Osteocyte (in vitro differentiated cells): ENCODE data around the gene GLIS1. TPM values are rescaled to one million over a fixed set of nuclear protein-coding genes. Genes with fewer than 3 reads are reported as not detected.
A peak's percentile ranks its signal among the peaks of the same experiment; 100 is the strongest.

Experiments used
- DNase-seq: peaks from one replicate; pipeline ENCODE4 v3.0.0; 2021; ENCODE audit warnings: mixed read lengths; ENCODE audit not compliant: unreplicated experiment; ENCODE audit errors: extremely low spot score
- H3K27ac Mint-ChIP-seq: one replicate; pipeline ENCODE4 v1.8.0; 2021; ENCODE audit warnings: mild to moderate bottlenecking, mixed read lengths; ENCODE audit not compliant: unreplicated experiment
- H3K27me3 Mint-ChIP-seq: one replicate; pipeline ENCODE4 v1.8.0; 2021; ENCODE audit warnings: mixed read lengths; ENCODE audit not compliant: unreplicated experiment
- H3K36me3 Mint-ChIP-seq: one replicate; pipeline ENCODE4 v1.8.0; 2021; ENCODE audit warnings: mixed read lengths; ENCODE audit not compliant: unreplicated experiment
- H3K4me1 Mint-ChIP-seq: one replicate; pipeline ENCODE4 v1.8.0; 2021; ENCODE audit warnings: mixed read lengths; ENCODE audit not compliant: unreplicated experiment
- H3K4me3 Mint-ChIP-seq: one replicate; pipeline ENCODE4 v1.8.0; 2021; ENCODE audit warnings: mild to moderate bottlenecking, moderate library complexity, mixed read lengths; ENCODE audit not compliant: unreplicated experiment
- H3K9me3 Mint-ChIP-seq: one replicate; pipeline ENCODE4 v1.8.0; 2021; ENCODE audit warnings: mixed read lengths; ENCODE audit not compliant: unreplicated experiment
- total RNA-seq: library from RNA; stranded (reverse); gene quantifications from 2 replicates; pipeline ENCODE4 v1.2.1, GENCODE V29; 2021
- TF ChIP-seq, protein P1 (sequence below): fragments of 200-600 bp; sonication (generic); IDR thresholded peaks from 2 replicates; pipeline ENCODE4 v1.5.0; 2021; ENCODE audit warnings: antibody characterized with exemption, mild to moderate bottlenecking, moderate library complexity

Gene GLIS1
- total RNA-seq, 1 donor from 2014 or later, result 38.3 TPM

DNA sequence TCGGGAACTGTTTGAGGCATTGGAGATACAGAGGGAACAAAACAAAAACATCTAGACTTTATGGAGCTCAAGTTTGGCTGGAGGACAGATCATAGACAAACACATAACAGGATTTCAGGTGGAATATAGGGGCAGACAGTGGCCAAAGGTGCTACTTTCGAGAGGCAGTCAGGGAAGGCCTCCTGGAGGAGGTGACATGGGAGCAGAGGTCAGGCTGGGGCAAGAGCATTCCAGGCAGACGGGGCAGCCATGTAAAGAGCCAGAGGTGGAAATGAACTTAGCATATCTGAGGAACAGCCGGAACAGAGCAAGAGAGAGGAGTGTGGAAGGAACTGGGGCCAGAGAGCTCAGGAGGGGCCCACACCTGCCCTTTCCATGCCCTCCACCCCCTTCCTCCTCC, 157.5 kb downstream of the GLIS1 start:
- TF ChIP-seq, protein P1, sequence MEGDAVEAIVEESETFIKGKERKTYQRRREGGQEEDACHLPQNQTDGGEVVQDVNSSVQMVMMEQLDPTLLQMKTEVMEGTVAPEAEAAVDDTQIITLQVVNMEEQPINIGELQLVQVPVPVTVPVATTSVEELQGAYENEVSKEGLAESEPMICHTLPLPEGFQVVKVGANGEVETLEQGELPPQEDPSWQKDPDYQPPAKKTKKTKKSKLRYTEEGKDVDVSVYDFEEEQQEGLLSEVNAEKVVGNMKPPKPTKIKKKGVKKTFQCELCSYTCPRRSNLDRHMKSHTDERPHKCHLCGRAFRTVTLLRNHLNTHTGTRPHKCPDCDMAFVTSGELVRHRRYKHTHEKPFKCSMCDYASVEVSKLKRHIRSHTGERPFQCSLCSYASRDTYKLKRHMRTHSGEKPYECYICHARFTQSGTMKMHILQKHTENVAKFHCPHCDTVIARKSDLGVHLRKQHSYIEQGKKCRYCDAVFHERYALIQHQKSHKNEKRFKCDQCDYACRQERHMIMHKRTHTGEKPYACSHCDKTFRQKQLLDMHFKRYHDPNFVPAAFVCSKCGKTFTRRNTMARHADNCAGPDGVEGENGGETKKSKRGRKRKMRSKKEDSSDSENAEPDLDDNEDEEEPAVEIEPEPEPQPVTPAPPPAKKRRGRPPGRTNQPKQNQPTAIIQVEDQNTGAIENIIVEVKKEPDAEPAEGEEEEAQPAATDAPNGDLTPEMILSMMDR, result no peak

DNA sequence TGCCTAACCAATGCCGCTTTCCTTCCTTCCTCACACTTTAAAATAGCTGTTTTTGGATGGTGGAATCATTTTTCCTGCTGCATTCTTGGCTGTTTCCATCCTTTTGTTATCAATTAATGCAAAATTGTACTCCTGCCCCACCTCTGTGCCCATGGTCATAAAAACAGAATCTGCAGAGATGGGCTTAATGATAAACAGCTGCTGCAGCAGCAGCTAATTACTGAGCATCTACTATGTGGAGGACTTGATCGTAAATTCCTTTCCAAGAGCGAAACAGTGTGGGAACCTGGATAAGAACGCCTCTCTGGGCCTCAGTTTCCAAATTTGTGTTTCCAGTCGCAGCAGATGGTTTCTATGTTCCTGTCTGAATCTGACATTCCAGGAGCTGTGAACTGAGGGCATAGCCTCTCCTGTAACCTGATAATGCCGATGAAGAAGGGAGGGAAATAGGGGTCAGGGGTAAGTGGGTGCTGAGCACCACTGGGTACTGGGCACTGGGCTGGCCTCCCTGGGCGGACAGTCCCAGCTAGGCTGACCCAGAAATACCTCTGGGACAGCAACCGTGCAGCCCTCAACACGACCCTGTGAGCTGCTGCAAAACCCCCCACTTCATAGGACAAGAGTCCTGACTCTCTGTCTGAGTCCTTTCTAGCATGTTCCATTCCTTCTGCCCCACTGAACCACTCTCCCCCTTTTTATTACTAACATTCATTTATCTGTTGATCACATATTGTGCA, 158.1 kb downstream of the GLIS1 start:
- peaks cover 31% of the 10 kb centered on the region for H3K4me1 Mint-ChIP-seq
- H3K27me3 Mint-ChIP-seq, result no peaks in the 10 kb centered on the region
- TF ChIP-seq, protein P1, result no peak
- H3K27ac Mint-ChIP-seq, result peak overlapping the region; percentile 24
- no peak for DNase-seq
- peaks cover 14% of the 10 kb centered on the region for H3K36me3 Mint-ChIP-seq
- H3K4me3 Mint-ChIP-seq, result no peak overlapping the region
- no peaks in the 10 kb centered on the region for H3K9me3 Mint-ChIP-seq

More for the DNA sequence above, 157.5 kb downstream of the GLIS1 start:
- Mint-ChIP-seq H3K9me3 (no peaks in the 10 kb centered on the region), H3K4me1 (peaks cover 26% of the 10 kb centered on the region), H3K4me3 (no peak overlapping the region), H3K27ac (peak overlapping the region; percentile 24), H3K27me3 (no peaks in the 10 kb centered on the region), H3K36me3 (peaks cover 14% of the 10 kb centered on the region)
- DNase-seq, result no peak

DNA sequence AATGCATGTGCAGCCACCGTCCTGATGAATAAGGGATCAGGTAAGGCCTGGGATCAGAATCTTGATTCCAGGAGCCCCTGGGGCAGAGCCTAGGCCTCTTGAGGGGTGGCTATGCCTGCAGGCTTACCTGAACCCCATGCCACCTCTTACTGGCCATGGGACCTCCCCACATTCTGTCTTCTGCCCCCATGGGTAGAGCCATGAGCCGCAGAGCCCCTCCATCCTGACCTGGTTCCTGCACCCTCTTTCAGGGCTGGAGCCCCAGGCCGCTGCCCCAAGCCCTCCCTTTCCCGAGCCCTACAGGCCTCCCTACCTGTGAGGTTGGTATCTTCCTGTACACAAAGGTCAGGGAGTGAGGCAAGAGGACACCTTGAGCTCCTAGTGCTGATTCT, 159.0 kb downstream of the GLIS1 start:
- peaks cover 35% of the 10 kb centered on the region for H3K4me1 Mint-ChIP-seq
- H3K4me3 Mint-ChIP-seq, result no peak overlapping the region
- TF ChIP-seq, protein P1, result no peak
- H3K9me3 Mint-ChIP-seq, result no peaks in the 10 kb centered on the region
- H3K27ac Mint-ChIP-seq, result no peak overlapping the region
- peaks cover 14% of the 10 kb centered on the region for H3K36me3 Mint-ChIP-seq
- no peak for DNase-seq
- no peaks in the 10 kb centered on the region for H3K27me3 Mint-ChIP-seq

DNA sequence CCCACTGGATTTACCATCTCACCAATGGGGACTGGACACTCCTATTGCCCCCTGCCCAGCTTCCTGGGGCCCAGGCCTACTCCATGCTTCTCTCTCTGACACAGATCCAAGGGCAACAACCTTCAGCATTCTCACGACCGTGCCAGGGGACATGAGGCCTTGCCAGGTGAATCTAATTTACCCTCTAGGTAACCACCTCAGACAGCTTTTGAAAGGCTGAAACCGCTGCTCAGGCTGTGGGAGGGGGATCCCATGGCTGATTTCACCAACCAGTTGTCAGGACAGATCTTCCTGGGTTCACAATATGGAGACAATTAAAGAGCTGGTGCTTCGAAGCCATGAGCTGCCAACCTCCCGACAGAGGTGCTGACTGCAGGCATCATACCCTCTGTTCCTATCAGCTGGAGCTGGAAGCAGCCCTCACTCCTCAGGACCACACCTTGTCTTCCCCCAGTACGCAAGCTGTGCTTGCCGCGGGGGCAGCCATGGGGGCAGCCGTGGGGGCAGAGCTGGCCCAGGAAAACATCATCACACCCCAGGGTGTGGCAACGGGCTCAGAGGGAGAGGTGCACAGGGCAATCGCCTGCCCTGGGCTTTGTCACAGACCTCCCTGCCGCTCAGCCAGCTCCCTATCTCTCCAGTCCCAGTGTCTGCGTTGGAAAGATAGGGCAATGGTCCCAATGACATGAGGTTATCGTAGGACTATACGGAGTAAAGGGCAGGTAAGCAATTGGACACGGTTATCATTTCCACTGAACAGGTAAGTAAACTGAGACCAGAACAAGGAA, 159.5 kb downstream of the GLIS1 start:
- no peaks in the 10 kb centered on the region for H3K9me3 Mint-ChIP-seq

More for the DNA sequence above, 159.5 kb downstream of the GLIS1 start:
- no peak for DNase-seq
- H3K27me3 Mint-ChIP-seq, result no peaks in the 10 kb centered on the region
- H3K27ac Mint-ChIP-seq, result peak overlapping the region; percentile 44
- peaks cover 36% of the 10 kb centered on the region for H3K4me1 Mint-ChIP-seq
- TF ChIP-seq, protein P1, result no peak
- peaks cover 14% of the 10 kb centered on the region for H3K36me3 Mint-ChIP-seq
- H3K4me3 Mint-ChIP-seq, result no peak overlapping the region
